ENCODE results near the gene FUCA1.

FUCA1 gene

GRCh38 chr1:23910553-23911246 is 42.6 kb upstream of the FUCA1 start:
- no peak overlapping the region for H3K4me3 ChIP-seq (ENCODE audit: control insufficient read depth, low read depth, low read length)
- no peak for DNase-seq (ENCODE audit: low read depth)
- TF ChIP-seq, protein P1, sequence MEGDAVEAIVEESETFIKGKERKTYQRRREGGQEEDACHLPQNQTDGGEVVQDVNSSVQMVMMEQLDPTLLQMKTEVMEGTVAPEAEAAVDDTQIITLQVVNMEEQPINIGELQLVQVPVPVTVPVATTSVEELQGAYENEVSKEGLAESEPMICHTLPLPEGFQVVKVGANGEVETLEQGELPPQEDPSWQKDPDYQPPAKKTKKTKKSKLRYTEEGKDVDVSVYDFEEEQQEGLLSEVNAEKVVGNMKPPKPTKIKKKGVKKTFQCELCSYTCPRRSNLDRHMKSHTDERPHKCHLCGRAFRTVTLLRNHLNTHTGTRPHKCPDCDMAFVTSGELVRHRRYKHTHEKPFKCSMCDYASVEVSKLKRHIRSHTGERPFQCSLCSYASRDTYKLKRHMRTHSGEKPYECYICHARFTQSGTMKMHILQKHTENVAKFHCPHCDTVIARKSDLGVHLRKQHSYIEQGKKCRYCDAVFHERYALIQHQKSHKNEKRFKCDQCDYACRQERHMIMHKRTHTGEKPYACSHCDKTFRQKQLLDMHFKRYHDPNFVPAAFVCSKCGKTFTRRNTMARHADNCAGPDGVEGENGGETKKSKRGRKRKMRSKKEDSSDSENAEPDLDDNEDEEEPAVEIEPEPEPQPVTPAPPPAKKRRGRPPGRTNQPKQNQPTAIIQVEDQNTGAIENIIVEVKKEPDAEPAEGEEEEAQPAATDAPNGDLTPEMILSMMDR (IDR thresholded peaks at IDR 0.05; ENCODE audit: control insufficient read depth, insufficient read depth, low read depth, low read length, missing control alignments), result no peak

- TF ChIP-seq, protein P1 (IDR thresholded peaks at IDR 0.05; ENCODE audit: control insufficient read depth, insufficient read depth, low read depth, low read length, missing control alignments), result no peak
- no peak overlapping the region for H3K4me3 ChIP-seq (ENCODE audit: control insufficient read depth, low read depth, low read length)
Measured at GRCh38 chr1:23910144-23910543, 42.1 kb upstream of the FUCA1 start.

DNA sequence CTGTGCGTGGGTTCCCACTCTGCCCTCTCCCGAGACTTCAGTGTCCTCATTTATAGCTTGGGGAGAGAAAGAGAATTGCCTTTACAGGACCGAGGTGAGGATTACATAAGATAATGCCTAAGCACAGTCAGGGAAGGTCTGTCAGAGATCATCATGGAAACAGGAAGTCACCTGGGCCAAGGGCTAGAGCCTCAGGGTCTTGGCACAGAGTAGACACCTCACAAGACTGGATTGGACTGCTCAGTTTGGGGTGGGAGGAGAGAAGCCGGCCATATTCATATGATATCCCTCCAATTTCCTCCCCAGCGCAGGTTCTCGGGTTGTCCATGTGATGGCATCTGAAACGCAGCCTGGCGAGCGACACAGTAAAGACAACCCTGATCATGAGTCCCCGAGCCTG is 41.3 kb upstream of the FUCA1 start:
- TF ChIP-seq, protein P1 (IDR thresholded peaks at IDR 0.05; ENCODE audit: control insufficient read depth, insufficient read depth, low read depth, low read length, missing control alignments), result no peak
- H3K4me3 ChIP-seq (ENCODE audit: control insufficient read depth, low read depth, low read length), result no peak overlapping the region
- DNase-seq (ENCODE audit: low read depth), result no peak

More at GRCh38 chr1:23910144-23910543, 42.1 kb upstream of the FUCA1 start:
- no peak for DNase-seq (ENCODE audit: low read depth)

DNA sequence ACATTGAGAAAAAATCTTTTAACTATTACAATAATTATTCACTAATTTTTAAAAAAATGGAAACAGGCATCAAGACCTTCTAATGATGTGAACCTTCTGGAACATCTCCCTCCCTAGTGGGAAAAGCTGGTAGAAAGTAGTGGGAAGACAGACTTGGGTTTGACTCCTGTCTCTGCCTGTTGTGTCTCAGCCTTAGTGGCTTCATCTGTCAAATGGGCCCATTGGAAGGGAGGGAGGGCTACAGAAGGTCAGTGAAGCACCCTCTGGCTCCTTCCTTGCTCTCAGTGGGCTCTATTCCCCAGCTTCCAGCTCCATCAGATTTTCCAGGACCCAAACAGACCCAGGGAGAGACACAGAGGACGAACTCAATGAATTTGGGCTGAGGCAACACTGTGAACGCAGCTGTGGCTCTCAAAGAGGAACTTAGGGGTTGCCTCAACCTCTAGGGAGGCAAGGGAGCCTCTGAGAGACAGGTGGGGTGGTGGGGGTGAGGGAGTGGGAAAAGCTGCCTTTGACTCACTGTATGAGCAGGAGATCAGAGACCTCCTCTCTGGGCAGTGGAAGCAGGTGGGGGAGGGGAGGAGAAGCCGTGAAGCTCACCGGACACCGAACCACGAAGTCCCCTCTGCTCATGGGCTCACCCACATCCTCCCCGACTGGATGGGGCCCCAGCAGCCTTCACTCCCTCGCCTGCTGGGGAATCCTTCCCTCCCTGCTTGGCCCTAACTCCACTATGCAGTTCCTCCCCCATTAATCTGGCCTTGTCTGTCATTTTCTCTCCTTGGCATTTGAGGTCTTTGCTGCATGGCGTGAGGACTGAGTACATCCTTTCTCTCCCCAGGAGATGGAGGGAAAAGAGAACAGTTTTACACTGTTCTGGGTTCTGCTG is 40.6 kb upstream of the FUCA1 start:
- no peak overlapping the region for H3K4me3 ChIP-seq (ENCODE audit: control insufficient read depth, low read depth, low read length)
- TF ChIP-seq, protein P1 (IDR thresholded peaks at IDR 0.05; ENCODE audit: control insufficient read depth, insufficient read depth, low read depth, low read length, missing control alignments), result no peak
- no peak for DNase-seq (ENCODE audit: low read depth)

DNA sequence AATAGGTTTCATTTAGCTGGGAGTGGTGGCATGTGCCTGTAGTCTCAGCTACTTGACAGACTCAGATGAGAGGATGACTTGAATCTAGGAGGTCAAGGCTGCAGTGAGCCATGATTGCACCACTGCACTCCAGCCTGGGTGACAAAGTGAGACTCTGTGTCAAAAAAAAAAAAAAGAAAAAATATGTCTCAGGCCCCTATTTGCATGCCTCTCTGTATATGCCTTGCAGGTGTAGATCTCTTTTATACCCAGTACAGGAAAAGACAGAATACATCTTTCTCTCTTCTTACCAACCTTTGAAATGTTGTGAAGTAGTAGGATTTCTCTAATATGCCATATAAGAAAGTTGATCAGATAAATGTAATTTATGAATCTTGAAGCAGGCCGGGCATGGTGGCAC is 38.6 kb upstream of the FUCA1 start:
- no peak for DNase-seq (ENCODE audit: low read depth)
- no peak overlapping the region for H3K4me3 ChIP-seq (ENCODE audit: control insufficient read depth, low read depth, low read length)
- TF ChIP-seq, protein P1 (IDR thresholded peaks at IDR 0.05; ENCODE audit: control insufficient read depth, insufficient read depth, low read depth, low read length, missing control alignments), result no peak

GRCh38 chr1:23905461-23906025 is 37.5 kb upstream of the FUCA1 start:
- no peak overlapping the region for H3K4me3 ChIP-seq (ENCODE audit: control insufficient read depth, low read depth, low read length)
- TF ChIP-seq, protein P1 (IDR thresholded peaks at IDR 0.05; ENCODE audit: control insufficient read depth, insufficient read depth, low read depth, low read length, missing control alignments), result no peak
- no peak for DNase-seq (ENCODE audit: low read depth)
